Tibial nerve (tissue), 3 donors: Measurements from ENCODE around the gene CIAPIN1.

ENCODE experiments used
- POLR2A ChIP-seq, 2 donors: fragments of 450-650 bp; IDR thresholded peaks; one replicate each; pipeline ENCODE4 v1.6.1; 2017; ENCODE audit warnings: antibody characterized with exemption in 2 of 2, mild to moderate bottlenecking in 2 of 2, moderate library complexity in 2 of 2
- TF ChIP-seq, protein P1 (sequence below), 5 experiments: fragments of 200-600 bp in 3 of 5; fragments of 450-650 bp in 2 of 5; sonication (generic) in 3 of 5; IDR thresholded peaks; one replicate each; pipeline ENCODE4 v1.5.1; 2016 to 2019; ENCODE audit warnings: antibody characterized with exemption in 5 of 5, mild to moderate bottlenecking in 3 of 5, moderate library complexity in 2 of 5

GRCh38 chr16:57386381-57386951 lies 60.7 kb downstream of the CIAPIN1 start:
- TF ChIP-seq, protein P1, sequence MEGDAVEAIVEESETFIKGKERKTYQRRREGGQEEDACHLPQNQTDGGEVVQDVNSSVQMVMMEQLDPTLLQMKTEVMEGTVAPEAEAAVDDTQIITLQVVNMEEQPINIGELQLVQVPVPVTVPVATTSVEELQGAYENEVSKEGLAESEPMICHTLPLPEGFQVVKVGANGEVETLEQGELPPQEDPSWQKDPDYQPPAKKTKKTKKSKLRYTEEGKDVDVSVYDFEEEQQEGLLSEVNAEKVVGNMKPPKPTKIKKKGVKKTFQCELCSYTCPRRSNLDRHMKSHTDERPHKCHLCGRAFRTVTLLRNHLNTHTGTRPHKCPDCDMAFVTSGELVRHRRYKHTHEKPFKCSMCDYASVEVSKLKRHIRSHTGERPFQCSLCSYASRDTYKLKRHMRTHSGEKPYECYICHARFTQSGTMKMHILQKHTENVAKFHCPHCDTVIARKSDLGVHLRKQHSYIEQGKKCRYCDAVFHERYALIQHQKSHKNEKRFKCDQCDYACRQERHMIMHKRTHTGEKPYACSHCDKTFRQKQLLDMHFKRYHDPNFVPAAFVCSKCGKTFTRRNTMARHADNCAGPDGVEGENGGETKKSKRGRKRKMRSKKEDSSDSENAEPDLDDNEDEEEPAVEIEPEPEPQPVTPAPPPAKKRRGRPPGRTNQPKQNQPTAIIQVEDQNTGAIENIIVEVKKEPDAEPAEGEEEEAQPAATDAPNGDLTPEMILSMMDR (IDR thresholded peaks at IDR 0.05) = no peak
- no peak for TF ChIP-seq POLR2A (IDR thresholded peaks at IDR 0.05)
